ENCODE data around the gene PAXIP1.

Gene PAXIP1

GRCh38 chr7:154996756-154997155, 6.2 kb downstream of the PAXIP1 start:
- no peak overlapping the region for H3K4me3 ChIP-seq (ENCODE audit: low read depth in 1 of 2, low read length in 2 of 2)
- no peak overlapping the region for H3K27ac ChIP-seq (ENCODE audit: low read depth, low read length)
- no peaks in the 10 kb centered on the region for H3K9me3 ChIP-seq (ENCODE audit: control insufficient read depth in 1 of 2, low read length in 2 of 2)
- peaks cover 10 to 40% of the 10 kb centered on the region in 2 donors for H3K36me3 ChIP-seq (ENCODE audit: control insufficient read depth in 1 of 2, insufficient read depth in 2 of 2, low read length in 2 of 2)
- no peak overlapping the region for H3K9ac ChIP-seq (ENCODE audit: low read depth in 1 of 2, low read length in 2 of 2)
- peaks cover 2% of the 10 kb centered on the region in 2 donors for H3K4me1 ChIP-seq (ENCODE audit: control insufficient read depth in 1 of 2, insufficient read depth in 2 of 2, low read length in 2 of 2)
- H3K27me3 ChIP-seq (ENCODE audit: control insufficient read depth in 1 of 2, insufficient read depth in 2 of 2, low read length in 2 of 2) = no peaks in the 10 kb centered on the region

GRCh38 chr7:154996101-154996500, 6.8 kb downstream of the PAXIP1 start:
- Histone ChIP-seq H3K4me3 (ENCODE audit: low read depth in 1 of 2, low read length in 2 of 2) (no peak overlapping the region), H3K9me3 (ENCODE audit: control insufficient read depth in 1 of 2, low read length in 2 of 2) (no peaks in the 10 kb centered on the region), H3K36me3 (ENCODE audit: control insufficient read depth in 1 of 2, insufficient read depth in 2 of 2, low read length in 2 of 2) (peaks cover 10 to 44% of the 10 kb centered on the region in 2 donors), H3K4me1 (ENCODE audit: control insufficient read depth in 1 of 2, insufficient read depth in 2 of 2, low read length in 2 of 2) (no peaks in the 10 kb centered on the region), H3K27ac (ENCODE audit: low read depth, low read length) (no peak overlapping the region), H3K27me3 (ENCODE audit: control insufficient read depth in 1 of 2, insufficient read depth in 2 of 2, low read length in 2 of 2) (no peaks in the 10 kb centered on the region), H3K9ac (ENCODE audit: low read depth in 1 of 2, low read length in 2 of 2) (no peak overlapping the region)

GRCh38 chr7:154994996-154995395, 7.9 kb downstream of the PAXIP1 start:
- H3K27me3 ChIP-seq (ENCODE audit: control insufficient read depth in 1 of 2, insufficient read depth in 2 of 2, low read length in 2 of 2) = no peaks in the 10 kb centered on the region
- no peak overlapping the region for H3K27ac ChIP-seq (ENCODE audit: low read depth, low read length)
- no peaks in the 10 kb centered on the region for H3K4me1 ChIP-seq (ENCODE audit: control insufficient read depth in 1 of 2, insufficient read depth in 2 of 2, low read length in 2 of 2)
- H3K4me3 ChIP-seq (ENCODE audit: low read depth in 1 of 2, low read length in 2 of 2) = no peak overlapping the region
- H3K9me3 ChIP-seq (ENCODE audit: control insufficient read depth in 1 of 2, low read length in 2 of 2) = no peaks in the 10 kb centered on the region
- H3K36me3 ChIP-seq (ENCODE audit: control insufficient read depth in 1 of 2, insufficient read depth in 2 of 2, low read length in 2 of 2) = peaks cover 10 to 44% of the 10 kb centered on the region in 2 donors
- H3K9ac ChIP-seq (ENCODE audit: low read depth in 1 of 2, low read length in 2 of 2) = no peak overlapping the region

- Histone ChIP-seq H3K27me3 (ENCODE audit: control insufficient read depth in 1 of 2, insufficient read depth in 2 of 2, low read length in 2 of 2) (no peaks in the 10 kb centered on the region), H3K36me3 (ENCODE audit: control insufficient read depth in 1 of 2, insufficient read depth in 2 of 2, low read length in 2 of 2) (peaks cover 0 to 28% of the 10 kb centered on the region in 2 donors), H3K4me1 (ENCODE audit: control insufficient read depth in 1 of 2, insufficient read depth in 2 of 2, low read length in 2 of 2) (no peaks in the 10 kb centered on the region), H3K27ac (ENCODE audit: low read depth, low read length) (no peak overlapping the region), H3K9me3 (ENCODE audit: control insufficient read depth in 1 of 2, low read length in 2 of 2) (no peaks in the 10 kb centered on the region), H3K9ac (ENCODE audit: low read depth in 1 of 2, low read length in 2 of 2) (no peak overlapping the region), H3K4me3 (ENCODE audit: low read depth in 1 of 2, low read length in 2 of 2) (no peak overlapping the region)
These were observed 11.9 kb downstream of the PAXIP1 start for GRCh38 chr7:154990964-154991540.

- peaks cover 4 to 17% of the 10 kb centered on the region in 2 donors for H3K36me3 ChIP-seq (ENCODE audit: control insufficient read depth in 1 of 2, insufficient read depth in 2 of 2, low read length in 2 of 2)
- H3K4me3 ChIP-seq (ENCODE audit: low read depth in 1 of 2, low read length in 2 of 2) = no peak overlapping the region
- peaks cover 0 to 2% of the 10 kb centered on the region in 2 donors for H3K4me1 ChIP-seq (ENCODE audit: control insufficient read depth in 1 of 2, insufficient read depth in 2 of 2, low read length in 2 of 2)
- H3K27me3 ChIP-seq (ENCODE audit: control insufficient read depth in 1 of 2, insufficient read depth in 2 of 2, low read length in 2 of 2) = no peaks in the 10 kb centered on the region
- H3K9me3 ChIP-seq (ENCODE audit: control insufficient read depth in 1 of 2, low read length in 2 of 2) = no peaks in the 10 kb centered on the region
- H3K9ac ChIP-seq (ENCODE audit: low read depth in 1 of 2, low read length in 2 of 2) = no peak overlapping the region
- H3K27ac ChIP-seq (ENCODE audit: low read depth, low read length) = no peak overlapping the region
These were observed 15.4 kb downstream of the PAXIP1 start for GRCh38 chr7:154987571-154987970.

GRCh38 chr7:154986200-154986945, 16.6 kb downstream of the PAXIP1 start:
- no peak overlapping the region for H3K4me3 ChIP-seq (ENCODE audit: low read depth in 1 of 2, low read length in 2 of 2)
- peaks cover 4 to 9% of the 10 kb centered on the region in 2 donors for H3K36me3 ChIP-seq (ENCODE audit: control insufficient read depth in 1 of 2, insufficient read depth in 2 of 2, low read length in 2 of 2)
- H3K27me3 ChIP-seq (ENCODE audit: control insufficient read depth in 1 of 2, insufficient read depth in 2 of 2, low read length in 2 of 2) = no peaks in the 10 kb centered on the region
- no peaks in the 10 kb centered on the region for H3K9me3 ChIP-seq (ENCODE audit: control insufficient read depth in 1 of 2, low read length in 2 of 2)
- H3K4me1 ChIP-seq (ENCODE audit: control insufficient read depth in 1 of 2, insufficient read depth in 2 of 2, low read length in 2 of 2) = peaks cover 0 to 2% of the 10 kb centered on the region in 2 donors
- H3K27ac ChIP-seq (ENCODE audit: low read depth, low read length) = no peak overlapping the region
- H3K9ac ChIP-seq (ENCODE audit: low read depth in 1 of 2, low read length in 2 of 2) = no peak overlapping the region

GRCh38 chr7:154985230-154985629, 17.7 kb downstream of the PAXIP1 start:
- Histone ChIP-seq H3K9me3 (ENCODE audit: control insufficient read depth in 1 of 2, low read length in 2 of 2) (no peaks in the 10 kb centered on the region), H3K4me1 (ENCODE audit: control insufficient read depth in 1 of 2, insufficient read depth in 2 of 2, low read length in 2 of 2) (peaks cover 0 to 2% of the 10 kb centered on the region in 2 donors), H3K27ac (ENCODE audit: low read depth, low read length) (no peak overlapping the region), H3K9ac (ENCODE audit: low read depth in 1 of 2, low read length in 2 of 2) (no peak overlapping the region), H3K4me3 (ENCODE audit: low read depth in 1 of 2, low read length in 2 of 2) (no peak overlapping the region), H3K27me3 (ENCODE audit: control insufficient read depth in 1 of 2, insufficient read depth in 2 of 2, low read length in 2 of 2) (no peaks in the 10 kb centered on the region), H3K36me3 (ENCODE audit: control insufficient read depth in 1 of 2, insufficient read depth in 2 of 2, low read length in 2 of 2) (peaks cover 7 to 11% of the 10 kb centered on the region in 2 donors)

- no peak overlapping the region for H3K27ac ChIP-seq (ENCODE audit: low read depth, low read length)
- H3K36me3 ChIP-seq (ENCODE audit: control insufficient read depth in 1 of 2, insufficient read depth in 2 of 2, low read length in 2 of 2) = peaks cover 7 to 11% of the 10 kb centered on the region in 2 donors
- no peaks in the 10 kb centered on the region for H3K27me3 ChIP-seq (ENCODE audit: control insufficient read depth in 1 of 2, insufficient read depth in 2 of 2, low read length in 2 of 2)
These were observed 18.2 kb downstream of the PAXIP1 start for GRCh38 chr7:154984601-154985188.

GRCh38 chr7:154978017-154978416, 24.9 kb downstream of the PAXIP1 start:
- H3K36me3 ChIP-seq (ENCODE audit: control insufficient read depth in 1 of 2, insufficient read depth in 2 of 2, low read length in 2 of 2) = peaks cover 7 to 30% of the 10 kb centered on the region in 2 donors
- H3K4me3 ChIP-seq (ENCODE audit: low read depth in 1 of 2, low read length in 2 of 2) = no peak overlapping the region
- no peak overlapping the region for H3K27ac ChIP-seq (ENCODE audit: low read depth, low read length)
- no peaks in the 10 kb centered on the region for H3K4me1 ChIP-seq (ENCODE audit: control insufficient read depth in 1 of 2, insufficient read depth in 2 of 2, low read length in 2 of 2)
- H3K9me3 ChIP-seq (ENCODE audit: control insufficient read depth in 1 of 2, low read length in 2 of 2) = no peaks in the 10 kb centered on the region
- H3K9ac ChIP-seq (ENCODE audit: low read depth in 1 of 2, low read length in 2 of 2) = no peak overlapping the region
- no peaks in the 10 kb centered on the region for H3K27me3 ChIP-seq (ENCODE audit: control insufficient read depth in 1 of 2, insufficient read depth in 2 of 2, low read length in 2 of 2)

More at GRCh38 chr7:154984601-154985188, 18.2 kb downstream of the PAXIP1 start:
- Histone ChIP-seq H3K9ac (ENCODE audit: low read depth in 1 of 2, low read length in 2 of 2) (no peak overlapping the region), H3K4me3 (ENCODE audit: low read depth in 1 of 2, low read length in 2 of 2) (no peak overlapping the region), H3K9me3 (ENCODE audit: control insufficient read depth in 1 of 2, low read length in 2 of 2) (no peaks in the 10 kb centered on the region), H3K4me1 (ENCODE audit: control insufficient read depth in 1 of 2, insufficient read depth in 2 of 2, low read length in 2 of 2) (peaks cover 0 to 2% of the 10 kb centered on the region in 2 donors)

- Histone ChIP-seq H3K9ac (ENCODE audit: low read depth in 1 of 2, low read length in 2 of 2) (no peak overlapping the region), H3K4me3 (ENCODE audit: low read depth in 1 of 2, low read length in 2 of 2) (no peak overlapping the region), H3K36me3 (ENCODE audit: control insufficient read depth in 1 of 2, insufficient read depth in 2 of 2, low read length in 2 of 2) (peaks cover 7 to 36% of the 10 kb centered on the region in 2 donors), H3K27ac (ENCODE audit: low read depth, low read length) (no peak overlapping the region), H3K4me1 (ENCODE audit: control insufficient read depth in 1 of 2, insufficient read depth in 2 of 2, low read length in 2 of 2) (no peaks in the 10 kb centered on the region), H3K9me3 (ENCODE audit: control insufficient read depth in 1 of 2, low read length in 2 of 2) (no peaks in the 10 kb centered on the region), H3K27me3 (ENCODE audit: control insufficient read depth in 1 of 2, insufficient read depth in 2 of 2, low read length in 2 of 2) (no peaks in the 10 kb centered on the region)
These were observed 25.7 kb downstream of the PAXIP1 start for GRCh38 chr7:154977250-154977649.

Data from duodenal mucosa (tissue), 2 donors.